Lower lobe of right lung (tissue), 2 donors: ENCODE data around the gene CACNA2D1. TPM values are rescaled to one million over a fixed set of nuclear protein-coding genes. Genes with fewer than 3 reads are reported as not detected.

ENCODE experiments used
- ATAC-seq, 2 donors: fragments of 200-7000 bp; cut with Tn5 transposase; one replicate each; pipeline ENCODE4 v1.9.1; 2020 to 2022; ENCODE audit warnings: mild to moderate bottlenecking in 2 of 2, moderate library complexity in 2 of 2
- DNase-seq: peaks from one replicate; pipeline ENCODE4 v3.0.0-alpha.2; 2020
- H3K27ac ChIP-seq: fragments of 200-600 bp; one replicate; pipeline ENCODE4 v1.8.0; 2022
- H3K27me3 ChIP-seq: fragments of 200-600 bp; one replicate; pipeline ENCODE4 v1.8.0; 2022; ENCODE audit warnings: low read depth
- H3K36me3 ChIP-seq: fragments of 200-600 bp; one replicate; pipeline ENCODE4 v1.8.0; 2022; ENCODE audit warnings: mild to moderate bottlenecking
- H3K4me1 ChIP-seq: fragments of 200-600 bp; one replicate; pipeline ENCODE4 v1.8.0; 2022
- H3K4me3 ChIP-seq: fragments of 200-600 bp; one replicate; pipeline ENCODE4 v1.8.0; 2022; ENCODE audit warnings: mild to moderate bottlenecking
- H3K9me3 ChIP-seq: fragments of 200-600 bp; one replicate; pipeline ENCODE4 v1.8.0; 2022
- CTCF ChIP-seq: fragments of 200-600 bp; IDR thresholded peaks from one replicate; pipeline ENCODE4 v1.8.0; 2022; ENCODE audit warnings: antibody characterized with exemption, mild to moderate bottlenecking
- intact Hi-C: fragments of 100-400 bp; cut with DNase I; formaldehyde crosslinking; loops from one replicate; pipeline ENCODE4 v1.11.0; 2022
- total RNA-seq: library from RNA; stranded (reverse); fragmentation: NEBNext Ultra II Directional; extraction: Animal tissue kit (Norgen Biotek cat#: 25700); gene quantifications from one replicate; pipeline ENCODE4 v1.2.1, GENCODE V29; 2021
- donor health status: DM: no; HTN: yes; CAD: no; lungs with severe emphysema.

CACNA2D1 gene
- total RNA-seq, 1 donor from 2014 or later = 12.5 TPM

- no peaks in the 10 kb centered on the region for H3K27me3 ChIP-seq
- no peak for ATAC-seq
Measured at GRCh38 chr7:82323806-82324205, 119.8 kb downstream of the CACNA2D1 start.

GRCh38 chr7:82319674-82320118, 123.9 kb downstream of the CACNA2D1 start:
- intact Hi-C loops = no loop called here
- ATAC-seq (peak; percentile 45 to 53), DNase-seq (peak; percentile 51)
- H3K4me3 ChIP-seq = no peak overlapping the region
- no peak for TF ChIP-seq CTCF
- H3K36me3 ChIP-seq = no peaks in the 10 kb centered on the region
- no peaks in the 10 kb centered on the region for H3K4me1 ChIP-seq
- no peaks in the 10 kb centered on the region for H3K9me3 ChIP-seq
- H3K27me3 ChIP-seq = no peaks in the 10 kb centered on the region
- H3K27ac ChIP-seq = no peak overlapping the region

More at GRCh38 chr7:82323806-82324205, 119.8 kb downstream of the CACNA2D1 start:
- Histone ChIP-seq H3K27ac (no peak overlapping the region), H3K4me3 (no peak overlapping the region), H3K36me3 (no peaks in the 10 kb centered on the region), H3K9me3 (no peaks in the 10 kb centered on the region), H3K4me1 (no peaks in the 10 kb centered on the region)
- intact Hi-C loops = no loop called here
- no peak for TF ChIP-seq CTCF
- DNase-seq = no peak

- H3K4me1 ChIP-seq = no peaks in the 10 kb centered on the region
- intact Hi-C loops = no loop called here
- no peak overlapping the region for H3K4me3 ChIP-seq
- no peaks in the 10 kb centered on the region for H3K27me3 ChIP-seq
- H3K27ac ChIP-seq = no peak overlapping the region
- no peaks in the 10 kb centered on the region for H3K9me3 ChIP-seq
- no peak for TF ChIP-seq CTCF
- no peak for DNase-seq
- no peaks in the 10 kb centered on the region for H3K36me3 ChIP-seq
- ATAC-seq = no peak
Measured at GRCh38 chr7:82318786-82319185, 124.8 kb downstream of the CACNA2D1 start.

GRCh38 chr7:82317760-82318159, 125.8 kb downstream of the CACNA2D1 start:
- TF ChIP-seq CTCF = no peak
- intact Hi-C loops = no loop called here

GRCh38 chr7:82317257-82317721, 126.3 kb downstream of the CACNA2D1 start:
- Histone ChIP-seq H3K27ac (no peak overlapping the region), H3K4me3 (no peak overlapping the region), H3K27me3 (no peaks in the 10 kb centered on the region), H3K4me1 (no peaks in the 10 kb centered on the region), H3K36me3 (no peaks in the 10 kb centered on the region), H3K9me3 (no peaks in the 10 kb centered on the region)
- no peak for TF ChIP-seq CTCF
- no peak for ATAC-seq
- DNase-seq = no peak
- intact Hi-C loops = no loop called here

More at GRCh38 chr7:82317760-82318159, 125.8 kb downstream of the CACNA2D1 start:
- Histone ChIP-seq H3K27me3 (no peaks in the 10 kb centered on the region), H3K36me3 (no peaks in the 10 kb centered on the region), H3K27ac (no peak overlapping the region), H3K4me1 (no peaks in the 10 kb centered on the region), H3K4me3 (no peak overlapping the region), H3K9me3 (no peaks in the 10 kb centered on the region)
- DNase-seq (no peak), ATAC-seq (no peak)
